K562 (cell line): Measurements from ENCODE around the gene ITGB2. TPM values are rescaled to one million over a fixed set of nuclear protein-coding genes. Genes with fewer than 3 reads are reported as not detected.

Experiments used
- BRD9 ChIP-seq: fragments of 450-650 bp; IDR thresholded peaks from 2 replicates; pipeline ENCODE4 v1.6.1; 2018; ENCODE audit warnings: low read depth; ENCODE audit not compliant: partially characterized antibody
- CBX5 ChIP-seq: IDR thresholded peaks from 2 replicates; pipeline ENCODE4 v1.6.1; 2014; ENCODE audit warnings: low read depth, borderline replicate concordance
- CTCFL ChIP-seq: IDR thresholded peaks from 2 replicates; pipeline ENCODE4 v1.6.1; 2011; ENCODE audit warnings: borderline replicate concordance, low read depth, mild to moderate bottlenecking, moderate library complexity, low read length; ENCODE audit not compliant: insufficient read depth, poor library complexity, severe bottlenecking
- E4F1 ChIP-seq: fragments of 250-450 bp; sonication (Bioruptor Pico); IDR thresholded peaks from 2 replicates; pipeline ENCODE4 v1.5.0; 2021; ENCODE audit warnings: mild to moderate bottlenecking, borderline replicate concordance
- KAT2B ChIP-seq: IDR thresholded peaks from one replicate; pipeline ENCODE4 v1.6.1; 2012; ENCODE audit warnings: low read depth, mild to moderate bottlenecking, control low read depth, inconsistent platforms, low read length, moderate library complexity
- MAFF ChIP-seq: IDR thresholded peaks from 2 replicates; pipeline ENCODE4 v1.6.1; 2012; ENCODE audit warnings: low read length, improper control_type of control experiment
- MCM7 ChIP-seq, 2 experiments: fragments of 450-650 bp; IDR thresholded peaks; 2 replicates each; pipeline ENCODE4 v1.6.1; 2016 to 2018
- MEF2D ChIP-seq: conservative IDR thresholded peaks from 2 replicates; pipeline ENCODE4 v1.6.1; 2016; ENCODE audit warnings: low read depth, missing genetic modification characterization, missing compliant biosample characterization
- MXD1 ChIP-seq: fragments of 250-450 bp; sonication (Bioruptor Pico); IDR thresholded peaks from 2 replicates; pipeline ENCODE4 v1.8.0; 2021; ENCODE audit warnings: borderline replicate concordance, mild to moderate bottlenecking, moderate library complexity; ENCODE audit not compliant: poor library complexity, severe bottlenecking
- PTTG1 ChIP-seq: fragments of 450-650 bp; IDR thresholded peaks from 2 replicates; pipeline ENCODE4 v1.6.1; 2016; ENCODE audit warnings: low read depth, mild to moderate bottlenecking, missing genetic modification characterization, missing compliant biosample characterization
- RBM15 ChIP-seq: fragments of 200-400 bp; formaldehyde crosslinking; IDR thresholded peaks from 2 replicates; pipeline ENCODE4 v1.6.1; 2018; ENCODE audit warnings: mild to moderate bottlenecking, low read length, moderate library complexity; ENCODE audit not compliant: insufficient read depth
- RBM34 ChIP-seq: fragments of 200-400 bp; formaldehyde crosslinking; IDR thresholded peaks from 2 replicates; pipeline ENCODE4 v1.6.1; 2018; ENCODE audit warnings: low read length, borderline replicate concordance; ENCODE audit not compliant: insufficient read depth
- SPI1 ChIP-seq: IDR thresholded peaks from 2 replicates; pipeline ENCODE4 v1.6.1; 2011; ENCODE audit warnings: low read depth, low read length, control low read depth, borderline replicate concordance
- THRA ChIP-seq: fragments of 450-650 bp; IDR thresholded peaks from 2 replicates; pipeline ENCODE4 v1.6.1; 2017; ENCODE audit warnings: mild to moderate bottlenecking, moderate library complexity
- ZBED1 ChIP-seq: IDR thresholded peaks from 2 replicates; pipeline ENCODE4 v1.6.1; 2014
- ZBTB9 ChIP-seq: fragments of 450-650 bp; formaldehyde crosslinking; IDR thresholded peaks from 2 replicates; pipeline ENCODE4 v1.4.0; 2020; ENCODE audit warnings: mild to moderate bottlenecking, moderate library complexity
- ZNF124 ChIP-seq: sonication (generic); formaldehyde crosslinking; IDR thresholded peaks from 2 replicates; pipeline ENCODE4 v1.8.1; 2022; ENCODE audit warnings: missing genetic modification reagents
- ZNF282 ChIP-seq: sonication (generic); formaldehyde crosslinking; IDR thresholded peaks from 2 replicates; pipeline ENCODE4 v1.8.1; 2023; ENCODE audit warnings: missing genetic modification reagents
- ZNF431 ChIP-seq: sonication (generic); formaldehyde crosslinking; IDR thresholded peaks from 2 replicates; pipeline ENCODE4 v1.8.0; 2022; ENCODE audit warnings: mild to moderate bottlenecking, missing genetic modification reagents
- ZNF586 ChIP-seq: fragments of 450-650 bp; formaldehyde crosslinking; conservative IDR thresholded peaks from 2 replicates; pipeline ENCODE4 v1.4.0; 2020; ENCODE audit warnings: mild to moderate bottlenecking, moderate library complexity
- ZNF695 ChIP-seq: fragments of 450-650 bp; formaldehyde crosslinking; IDR thresholded peaks from 2 replicates; pipeline ENCODE4 v1.4.0; 2020; ENCODE audit warnings: mild to moderate bottlenecking, moderate library complexity
- polyA plus RNA-seq, 8 experiments: library from polyadenylated mRNA; depleted of rRNA in 4 of 8; stranded (reverse) in 5 of 8; unstranded in 3 of 8; fragments of >200 nt; fragmentation: Nextera tagmentation in 2 of 8; fragmentation: Illumina TruSeq in 1 of 8; extraction: Ambion mirVana in 2 of 8; extraction: Trizol in 1 of 8; gene quantifications; 2 replicates each; pipeline versions ENCODE4 v1.2.1 to v1.2.3, GENCODE V29; 2011 to 2014; ENCODE audit warnings: inconsistent platforms in 1 of 8, missing spikeins in 1 of 8
- total RNA-seq, 7 experiments: library from RNA; depleted of rRNA in 6 of 7; stranded (reverse); fragments of >200 nt in 6 of 7; fragmentation: Illumina TruSeq in 2 of 7; extraction: Trizol in 2 of 7; gene quantifications; 2 replicates each; pipeline versions ENCODE4 v1.2.1 to v1.2.3, GENCODE V29; 2011 to 2021; ENCODE audit warnings: low replicate concordance in 1 of 7

ITGB2 gene
- total and polyA plus RNA-seq, 9 of the 15 experiments (the other 6 are each of a cell fraction or from before 2014, with no cell fraction given) = 0.07 to 1.3 (median 0.51) TPM; not detected in 2

- no peak for TF ChIP-seq ZBED1
- no peak for TF ChIP-seq ZNF124 (CRISPR knock-in tag)
- no peak for TF ChIP-seq MCM7 (IDR thresholded peaks at IDR 0.05)
- TF ChIP-seq MEF2D = no peak
- no peak for TF ChIP-seq RBM34
- TF ChIP-seq MXD1 = no peak
- peak; percentile 80 for TF ChIP-seq SPI1
- no peak for TF ChIP-seq ZNF586 (CRISPR knock-in tag)
- 0 out of 2 replicates have a peak, but pooled peaks have one; percentile 9 for TF ChIP-seq ZNF282 (CRISPR knock-in tag)
- TF ChIP-seq ZBTB9 (CRISPR knock-in tag) = no peak; the same call in 1 of the 2 replicates
- no peak for TF ChIP-seq BRD9
- TF ChIP-seq E4F1 (CRISPR knock-in tag) = no peak
- no peak for TF ChIP-seq MAFF
- no peak for TF ChIP-seq THRA
- 0 out of 2 replicates have a peak, but pooled peaks have one; percentile 44 for TF ChIP-seq ZNF695 (CRISPR knock-in tag)
- TF ChIP-seq CBX5 = no peak
- no peak for TF ChIP-seq CTCFL
- no peak for TF ChIP-seq ZNF431
- TF ChIP-seq KAT2B = no peak
- no peak for TF ChIP-seq RBM15
- TF ChIP-seq PTTG1 = no peak
These were observed 74.0 kb downstream of the ITGB2 start (continued) for GRCh38 chr21:44846485-44847260.
